ENCODE data around the gene KRT14.

KRT14 gene

GRCh38 chr17:41534899-41535546, 51.7 kb downstream of the KRT14 start:
- TF ChIP-seq TAF1 (IDR thresholded peaks at IDR 0.05; ENCODE audit: borderline replicate concordance, insufficient read depth, low read length) (no peak), POLR2AphosphoS5 (IDR thresholded peaks at IDR 0.05; ENCODE audit: low read depth, low read length) (no peak), REST (IDR thresholded peaks at IDR 0.05; ENCODE audit: insufficient read depth in 1 of 2, low read depth in 2 of 2, low read length in 2 of 2) (no peak), FOXP2 (optimal IDR thresholded peaks at IDR 0.05; ENCODE audit: borderline replicate concordance, extremely low read depth, extremely low read length, insufficient read depth) (no peak), SIN3A (IDR thresholded peaks at IDR 0.05; ENCODE audit: borderline replicate concordance, insufficient read depth, low read length) (no peak)

DNA sequence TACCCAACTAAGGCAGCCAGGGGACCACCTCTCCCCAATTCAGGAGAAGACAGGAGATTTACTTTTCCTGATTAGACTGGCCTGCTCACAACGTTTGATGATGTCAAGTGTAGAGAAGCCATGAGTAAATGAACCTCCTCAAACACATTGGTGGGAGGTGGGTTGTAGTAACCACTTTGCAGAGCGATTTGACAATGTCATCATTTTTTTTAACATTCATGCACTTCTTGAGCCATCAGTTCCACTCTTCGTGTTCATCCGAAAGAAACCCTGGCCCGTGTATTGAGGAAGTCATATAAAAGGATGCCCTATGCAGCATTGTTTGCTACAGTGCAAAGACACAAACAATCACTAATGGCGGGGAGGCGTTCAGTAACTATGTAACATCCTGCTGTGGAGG, 53.1 kb downstream of the KRT14 start:
- TF ChIP-seq SIN3A (IDR thresholded peaks at IDR 0.05; ENCODE audit: borderline replicate concordance, insufficient read depth, low read length) (no peak), REST (IDR thresholded peaks at IDR 0.05; ENCODE audit: insufficient read depth in 1 of 2, low read depth in 2 of 2, low read length in 2 of 2) (no peak), POLR2AphosphoS5 (IDR thresholded peaks at IDR 0.05; ENCODE audit: low read depth, low read length) (no peak), TAF1 (IDR thresholded peaks at IDR 0.05; ENCODE audit: borderline replicate concordance, insufficient read depth, low read length) (no peak), FOXP2 (optimal IDR thresholded peaks at IDR 0.05; ENCODE audit: borderline replicate concordance, extremely low read depth, extremely low read length, insufficient read depth) (no peak)

DNA sequence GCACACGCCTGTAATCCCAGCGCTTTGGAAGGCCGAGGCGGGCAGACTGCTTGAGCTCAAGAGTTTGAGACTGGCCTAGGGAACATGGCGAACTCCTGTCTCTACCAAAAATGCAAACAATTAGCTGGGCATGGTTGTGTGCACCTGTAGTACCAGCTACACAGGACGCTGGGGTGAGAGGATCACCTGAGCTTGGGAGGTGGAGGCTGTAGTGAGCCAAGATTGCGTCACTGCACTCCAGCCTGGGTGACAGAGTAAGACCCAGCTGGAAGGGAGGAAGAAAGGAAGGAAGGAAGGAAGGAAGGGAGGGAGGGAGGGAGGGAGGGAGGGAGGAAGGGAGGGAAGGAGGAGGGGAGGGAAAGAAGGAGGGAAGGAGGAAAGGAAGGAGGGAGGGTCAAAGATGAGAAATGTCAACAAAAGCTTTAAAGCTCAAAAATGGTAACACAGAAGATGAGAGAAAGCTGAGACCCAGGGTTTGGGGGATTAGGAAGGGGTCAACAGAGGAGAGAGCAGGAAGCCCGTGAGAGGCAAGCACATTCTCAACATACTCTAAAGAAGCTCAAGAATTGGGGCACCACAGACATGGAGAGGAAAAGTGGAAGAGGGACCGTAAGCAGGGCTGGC, 53.6 kb downstream of the KRT14 start:
- TF ChIP-seq POLR2AphosphoS5 (IDR thresholded peaks at IDR 0.05; ENCODE audit: low read depth, low read length), result no peak
- TF ChIP-seq TAF1 (IDR thresholded peaks at IDR 0.05; ENCODE audit: borderline replicate concordance, insufficient read depth, low read length), result no peak
- TF ChIP-seq REST (IDR thresholded peaks at IDR 0.05; ENCODE audit: insufficient read depth in 1 of 2, low read depth in 2 of 2, low read length in 2 of 2), result no peak
- no peak for TF ChIP-seq FOXP2 (optimal IDR thresholded peaks at IDR 0.05; ENCODE audit: borderline replicate concordance, extremely low read depth, extremely low read length, insufficient read depth)
- no peak for TF ChIP-seq SIN3A (IDR thresholded peaks at IDR 0.05; ENCODE audit: borderline replicate concordance, insufficient read depth, low read length)

Measured in PFSK-1 (cell line).